Activated T-helper 1 cell treated with anti-CD3 and anti-CD28 coated beads, Interleukin-12 subunit alpha, Interleukin-12 subunit beta, Interleukin-2, Interleukin-4 antibody, amounts not matched to agents 30 ng/mL and 10 ng/mL and 1 ng/mL, durations not matched to agents 14 hours and 24 hours and 36 hours (primary cell): ENCODE measurements around the gene ZDHHC8. TPM values are rescaled to one million over a fixed set of nuclear protein-coding genes. Genes with fewer than 3 reads are reported as not detected.

Experiments
- DNase-seq: peaks from one replicate; pipeline ENCODE4 v3.0.0; 2021; ENCODE audit warnings: low spot score
- H3K27ac Mint-ChIP-seq: one replicate; pipeline ENCODE4 v1.8.0; 2021; ENCODE audit warnings: mild to moderate bottlenecking, mixed read lengths
- H3K27me3 Mint-ChIP-seq: one replicate; pipeline ENCODE4 v1.8.0; 2022; ENCODE audit warnings: mild to moderate bottlenecking, moderate library complexity, mixed read lengths; ENCODE audit not compliant: insufficient read depth
- H3K36me3 Mint-ChIP-seq: one replicate; pipeline ENCODE4 v1.8.0; 2021; ENCODE audit warnings: low read depth, mixed read lengths
- H3K4me1 Mint-ChIP-seq: one replicate; pipeline ENCODE4 v1.8.0; 2021; ENCODE audit warnings: low read depth, mixed read lengths
- H3K4me3 Mint-ChIP-seq: one replicate; pipeline ENCODE4 v1.8.0; 2021; ENCODE audit warnings: mild to moderate bottlenecking, moderate library complexity, mixed read lengths
- H3K9me3 Mint-ChIP-seq: one replicate; pipeline ENCODE4 v1.8.0; 2021; ENCODE audit warnings: mixed read lengths
- intact Hi-C: fragments of 100-400 bp; cut with micrococcal nuclease; formaldehyde crosslinking; loops from one replicate; pipeline ENCODE4 v1.15.1; 2024
- total RNA-seq: library from RNA; stranded (reverse); gene quantifications from 2 replicates; pipeline ENCODE4 v1.2.3, GENCODE V29; 2022

ZDHHC8 gene
- total RNA-seq, 1 donor from 2014 or later, result 83.9 TPM

DNA sequence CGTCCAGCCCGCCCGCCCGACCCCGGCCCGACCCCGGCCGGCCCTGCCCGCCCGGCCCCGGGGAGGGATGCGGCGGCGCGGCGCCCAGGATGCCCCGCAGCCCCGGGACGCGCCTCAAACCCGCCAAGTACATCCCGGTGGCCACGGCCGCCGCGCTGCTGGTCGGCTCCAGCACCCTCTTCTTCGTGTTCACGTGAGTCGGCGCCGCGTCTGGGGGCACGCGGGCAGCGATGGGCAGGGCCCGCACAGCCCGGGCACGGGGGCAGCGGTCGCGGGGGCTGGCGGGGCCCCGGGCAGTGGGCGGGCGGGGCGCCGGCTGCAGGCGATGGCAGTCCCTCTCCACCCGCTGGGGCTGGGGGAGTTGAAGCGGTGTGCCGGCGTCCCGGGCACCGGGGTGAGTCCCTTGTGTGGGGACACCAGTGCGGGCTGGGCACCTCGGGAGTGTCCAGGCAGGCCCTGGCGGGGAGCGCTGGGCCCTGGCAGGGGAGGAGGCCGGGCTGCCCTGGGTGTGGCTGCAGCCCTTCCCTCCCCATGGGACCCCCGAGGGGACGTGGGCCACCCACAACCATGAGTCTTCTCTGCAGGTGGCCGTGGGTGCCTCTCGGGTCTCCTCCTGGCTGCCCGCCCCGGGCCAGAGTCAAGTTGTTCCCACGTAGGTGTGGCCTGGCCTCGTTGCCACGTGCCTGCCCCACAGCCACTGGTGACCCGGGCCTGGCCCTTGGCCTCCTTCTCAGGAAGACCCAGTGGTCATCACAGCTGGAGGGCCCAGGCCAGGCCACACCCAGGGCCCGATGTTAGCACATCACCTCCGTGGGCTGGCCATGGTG, 468 bp downstream of the ZDHHC8 start:
- H3K27me3 Mint-ChIP-seq, result no peaks in the 10 kb centered on the region
- no peak for DNase-seq

DNA sequence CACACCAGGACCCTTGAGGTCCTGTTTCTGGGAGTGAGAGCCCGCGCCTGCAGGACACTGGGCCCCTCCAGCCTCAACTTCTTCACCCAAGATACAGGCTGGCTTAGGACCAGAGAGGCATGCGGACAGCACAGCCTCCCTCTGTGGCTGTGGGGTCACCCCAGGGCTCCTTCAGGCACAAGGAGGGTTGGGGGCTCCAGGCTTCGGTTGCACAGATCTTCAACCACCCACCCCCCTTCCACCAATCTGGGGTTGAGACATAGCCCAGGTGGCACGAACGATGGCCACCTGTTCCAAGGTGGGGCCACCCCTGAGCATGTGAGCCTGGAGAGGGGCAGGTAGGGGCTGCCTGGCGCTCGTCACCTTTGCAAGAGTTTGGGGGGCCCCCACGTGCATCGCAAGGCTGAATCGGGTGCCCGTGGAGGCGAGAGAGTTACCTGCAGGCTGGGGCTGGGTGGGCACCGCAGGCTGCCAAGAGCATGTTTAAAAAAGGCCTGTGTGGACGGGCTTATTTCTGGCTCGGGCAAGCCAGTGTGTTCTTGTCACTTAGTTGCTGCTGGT, 1.2 kb downstream of the ZDHHC8 start:
- intact Hi-C loops, result no loop called here
- no peaks in the 10 kb centered on the region for H3K36me3 Mint-ChIP-seq
- H3K4me3 Mint-ChIP-seq, result peak overlapping the region; percentile 78
- H3K27ac Mint-ChIP-seq, result peak overlapping the region; percentile 7
- no peaks in the 10 kb centered on the region for H3K9me3 Mint-ChIP-seq
- H3K4me1 Mint-ChIP-seq, result peaks cover 10% of the 10 kb centered on the region
- no peaks in the 10 kb centered on the region for H3K27me3 Mint-ChIP-seq
- DNase-seq, result no peak

More for the DNA sequence above, 468 bp downstream of the ZDHHC8 start:
- no peaks in the 10 kb centered on the region for H3K9me3 Mint-ChIP-seq
- intact Hi-C loops, result loop anchor here (1.0 to 2.0 kb wide), 2 partner anchors 15 to 111 kb away; partner anchors contain the start of genes TANGO2 and TRMT2A
- peaks cover 10% of the 10 kb centered on the region for H3K4me1 Mint-ChIP-seq
- peak overlapping the region; percentile 7 for H3K27ac Mint-ChIP-seq
- peak overlapping the region; percentile 78 for H3K4me3 Mint-ChIP-seq
- peaks cover 5% of the 10 kb centered on the region for H3K36me3 Mint-ChIP-seq

DNA sequence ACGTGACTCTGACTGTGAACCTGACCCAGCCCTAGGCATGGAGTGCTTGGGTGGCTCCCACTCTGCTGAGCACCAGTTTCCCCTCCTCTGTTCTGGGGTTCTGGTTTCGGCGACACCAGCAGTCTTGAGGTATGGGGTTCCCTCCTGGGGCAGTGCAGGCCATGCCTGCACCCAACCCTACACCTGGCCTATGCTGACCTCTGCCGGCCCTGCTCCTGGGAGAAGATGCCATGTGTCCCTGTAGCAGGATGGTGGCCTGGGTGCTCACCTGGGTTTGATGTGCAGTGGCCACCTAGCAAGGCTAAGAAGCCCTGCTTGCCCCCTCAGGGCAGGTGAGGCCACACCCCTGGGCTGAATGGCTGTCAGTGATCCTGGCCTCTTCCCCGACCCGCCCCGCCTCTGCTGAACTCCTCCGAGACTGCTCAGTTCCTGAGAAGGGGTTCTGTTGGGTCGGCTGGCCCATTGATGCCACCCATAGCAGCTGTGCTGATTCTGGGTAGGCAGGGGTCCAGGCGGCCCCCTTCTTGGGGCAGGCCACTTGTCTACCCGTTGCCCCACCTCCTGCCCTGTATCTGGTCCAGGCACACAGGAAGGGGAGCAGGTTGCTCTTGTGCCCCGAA, 2.4 kb downstream of the ZDHHC8 start:
- Mint-ChIP-seq H3K36me3 (no peaks in the 10 kb centered on the region), H3K4me3 (peak overlapping the region; percentile 76), H3K27ac (no peak overlapping the region), H3K9me3 (no peaks in the 10 kb centered on the region), H3K4me1 (peaks cover 10% of the 10 kb centered on the region), H3K27me3 (no peaks in the 10 kb centered on the region)
- DNase-seq, result no peak
- intact Hi-C loops, result no loop called here

DNA sequence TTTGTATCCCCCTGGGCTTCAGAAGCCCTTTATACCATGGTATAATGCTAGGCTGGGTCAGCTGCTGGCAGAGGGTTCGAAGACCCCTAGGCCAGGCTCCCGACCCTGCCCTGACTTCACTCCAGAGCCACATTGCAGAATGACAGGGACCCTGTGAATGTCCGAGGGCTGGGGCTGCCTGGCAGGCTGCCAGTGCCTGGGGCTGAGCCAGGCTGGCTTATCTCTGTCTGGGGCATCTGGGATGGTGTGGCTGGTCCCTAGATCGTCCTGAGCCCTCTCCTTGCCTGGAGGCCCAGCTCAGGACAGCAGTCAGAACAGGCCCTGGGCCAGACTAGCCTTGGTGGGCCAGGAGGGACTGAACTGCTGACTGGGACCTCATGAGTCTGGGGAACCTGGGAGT, 3.7 kb downstream of the ZDHHC8 start:
- Mint-ChIP-seq H3K9me3 (no peaks in the 10 kb centered on the region), H3K27ac (no peak overlapping the region), H3K4me3 (no peak overlapping the region), H3K36me3 (no peaks in the 10 kb centered on the region), H3K4me1 (peaks cover 10% of the 10 kb centered on the region), H3K27me3 (no peaks in the 10 kb centered on the region)
- intact Hi-C loops, result no loop called here
- no peak for DNase-seq

DNA sequence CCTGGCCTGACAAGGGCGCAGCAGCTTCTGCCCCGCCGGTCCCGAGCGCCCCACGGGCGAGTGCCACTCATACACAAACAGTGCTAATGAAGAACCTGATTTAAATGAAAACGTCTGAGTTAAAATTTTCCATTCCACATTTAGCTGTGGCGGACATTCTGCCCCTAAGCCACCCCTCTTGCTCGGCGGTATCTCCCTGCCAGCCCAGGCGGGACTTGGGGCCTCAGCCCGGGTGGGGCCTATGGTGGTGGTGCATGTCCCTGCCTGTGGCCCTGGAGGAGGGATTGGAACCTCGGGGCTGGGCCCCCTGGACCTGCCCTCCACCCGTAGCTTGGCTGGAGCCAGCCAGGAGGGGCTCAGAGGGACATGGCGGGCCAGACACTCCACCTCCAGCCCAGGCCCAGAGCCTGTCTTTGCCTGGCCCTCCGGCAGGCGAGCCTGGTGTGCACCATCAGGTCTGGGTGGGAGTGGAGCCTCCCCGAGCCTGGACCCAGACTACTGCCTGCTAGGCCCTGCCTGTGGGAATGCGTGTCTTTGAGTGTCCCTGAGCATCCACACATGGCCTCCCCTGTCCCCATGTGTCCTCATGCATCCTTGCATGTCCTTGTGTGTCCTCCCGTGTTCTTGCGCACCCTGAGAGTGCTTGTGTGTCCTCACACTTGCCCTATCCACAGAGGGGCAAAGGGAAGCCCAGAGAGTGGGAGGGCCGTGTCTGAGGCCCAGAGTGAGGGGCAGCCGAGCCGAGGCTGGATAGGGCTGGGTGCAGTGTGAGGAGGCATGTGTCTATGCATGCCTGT, 4.4 kb downstream of the ZDHHC8 start:
- no peak for DNase-seq
- Mint-ChIP-seq H3K4me3 (no peak overlapping the region), H3K4me1 (peaks cover 10% of the 10 kb centered on the region), H3K27ac (peak overlapping the region; percentile 16), H3K36me3 (no peaks in the 10 kb centered on the region), H3K27me3 (no peaks in the 10 kb centered on the region), H3K9me3 (no peaks in the 10 kb centered on the region)
- intact Hi-C loops, result no loop called here

DNA sequence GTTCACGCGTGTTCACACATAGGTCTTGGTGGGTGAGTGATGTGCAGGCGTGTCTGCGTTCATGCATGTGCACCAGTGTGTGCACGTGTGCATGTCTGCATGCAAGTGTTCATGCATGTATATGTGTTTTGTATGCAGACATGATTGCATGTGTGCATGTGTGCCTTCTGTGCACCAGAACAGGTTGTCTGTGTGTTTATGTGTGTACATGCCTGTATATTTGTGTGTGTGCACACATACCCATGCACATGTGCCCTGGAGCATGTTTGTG, 4.9 kb downstream of the ZDHHC8 start:
- no peaks in the 10 kb centered on the region for H3K27me3 Mint-ChIP-seq
- no peak overlapping the region for H3K27ac Mint-ChIP-seq
- H3K9me3 Mint-ChIP-seq, result no peaks in the 10 kb centered on the region
- DNase-seq, result no peak
- intact Hi-C loops, result no loop called here
- peaks cover 10% of the 10 kb centered on the region for H3K4me1 Mint-ChIP-seq
- H3K36me3 Mint-ChIP-seq, result no peaks in the 10 kb centered on the region
- no peak overlapping the region for H3K4me3 Mint-ChIP-seq

DNA sequence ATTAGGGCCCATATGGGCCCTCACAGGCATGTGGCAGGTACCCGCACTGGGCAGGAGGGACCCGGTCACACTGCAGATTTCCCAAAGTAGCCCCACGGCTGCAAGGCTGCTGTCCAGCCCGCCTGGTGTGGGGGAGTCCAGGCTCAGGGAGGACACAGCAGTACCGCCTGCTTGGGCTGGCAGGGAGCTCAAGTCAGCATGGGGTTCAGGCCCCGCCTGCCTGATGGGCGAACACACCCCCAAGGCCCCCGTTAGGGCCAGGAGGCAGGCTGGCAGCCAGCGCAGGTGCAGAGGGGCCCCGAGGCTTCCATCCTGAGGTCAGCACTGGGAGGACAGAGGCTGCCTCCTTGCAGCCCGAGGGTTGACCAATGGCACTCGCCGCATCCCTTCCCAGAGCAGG, 5.5 kb downstream of the ZDHHC8 start:
- H3K27ac Mint-ChIP-seq, result no peak overlapping the region
- no peaks in the 10 kb centered on the region for H3K9me3 Mint-ChIP-seq
- peaks cover 10% of the 10 kb centered on the region for H3K4me1 Mint-ChIP-seq
- intact Hi-C loops, result no loop called here
- no peak for DNase-seq
- no peaks in the 10 kb centered on the region for H3K36me3 Mint-ChIP-seq
- no peak overlapping the region for H3K4me3 Mint-ChIP-seq
- no peaks in the 10 kb centered on the region for H3K27me3 Mint-ChIP-seq

DNA sequence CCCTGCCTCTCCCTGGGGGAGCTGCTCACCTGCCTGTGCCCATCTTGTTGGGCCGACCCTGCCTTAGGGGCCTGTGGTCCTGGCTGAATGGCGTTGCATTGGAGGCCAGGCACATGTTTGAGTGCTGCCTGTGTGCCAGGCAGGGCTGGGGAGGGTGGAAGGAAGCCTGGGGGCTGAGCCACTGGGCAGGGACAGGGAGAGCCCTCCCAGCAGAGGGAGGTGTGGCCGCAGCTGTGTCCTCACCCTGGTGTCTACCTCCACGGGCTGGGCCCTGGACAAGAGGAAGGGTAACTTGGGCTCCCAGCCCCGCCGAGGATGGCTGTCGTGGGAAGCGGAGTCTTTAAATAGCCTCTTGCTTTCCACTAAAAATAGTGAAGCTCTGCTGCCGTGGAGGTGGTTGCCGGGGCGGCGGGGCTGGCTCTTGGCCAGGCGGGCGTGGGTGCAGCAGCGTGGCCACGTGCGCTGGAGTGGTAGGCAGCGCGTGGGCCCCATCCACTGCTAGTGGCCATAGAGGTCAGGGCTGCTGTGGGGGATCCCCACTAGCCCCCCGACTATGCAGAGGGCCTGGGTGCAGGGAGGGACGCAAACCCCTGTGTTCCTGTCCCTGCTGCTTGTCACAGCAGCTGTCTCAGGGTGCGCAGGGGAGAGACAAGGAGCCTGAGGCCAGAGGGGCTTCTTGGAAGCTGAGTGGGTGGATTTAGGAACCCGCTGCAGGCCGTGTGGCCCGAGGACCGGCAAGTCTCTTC, 6.2 kb downstream of the ZDHHC8 start:
- Mint-ChIP-seq H3K4me3 (no peak overlapping the region), H3K27me3 (no peaks in the 10 kb centered on the region), H3K27ac (peak overlapping the region; percentile 44), H3K36me3 (no peaks in the 10 kb centered on the region), H3K4me1 (peaks cover 7% of the 10 kb centered on the region), H3K9me3 (no peaks in the 10 kb centered on the region)
- DNase-seq, result no peak
- intact Hi-C loops, result no loop called here

DNA sequence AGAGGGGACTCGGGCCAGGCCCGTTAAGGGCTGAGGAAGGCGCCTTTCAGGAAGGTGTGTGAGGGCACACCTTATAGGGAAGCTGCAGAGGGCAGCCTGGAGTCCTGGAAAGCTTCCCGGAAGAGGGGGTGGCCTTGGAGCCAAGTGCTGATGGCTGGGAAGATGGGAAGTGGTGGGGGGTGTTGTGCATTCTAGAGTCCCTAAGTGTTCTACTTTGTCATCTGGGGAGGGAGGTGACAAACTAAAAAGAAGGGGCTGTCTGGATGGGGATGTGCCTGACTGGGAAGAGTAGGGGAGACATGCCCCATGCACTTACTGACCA, 6.8 kb downstream of the ZDHHC8 start:
- H3K4me3 Mint-ChIP-seq, result no peak overlapping the region
- no peak overlapping the region for H3K27ac Mint-ChIP-seq
- H3K27me3 Mint-ChIP-seq, result no peaks in the 10 kb centered on the region
- H3K36me3 Mint-ChIP-seq, result no peaks in the 10 kb centered on the region
- DNase-seq, result no peak
- peaks cover 2% of the 10 kb centered on the region for H3K4me1 Mint-ChIP-seq
- no peaks in the 10 kb centered on the region for H3K9me3 Mint-ChIP-seq
- intact Hi-C loops, result no loop called here

DNA sequence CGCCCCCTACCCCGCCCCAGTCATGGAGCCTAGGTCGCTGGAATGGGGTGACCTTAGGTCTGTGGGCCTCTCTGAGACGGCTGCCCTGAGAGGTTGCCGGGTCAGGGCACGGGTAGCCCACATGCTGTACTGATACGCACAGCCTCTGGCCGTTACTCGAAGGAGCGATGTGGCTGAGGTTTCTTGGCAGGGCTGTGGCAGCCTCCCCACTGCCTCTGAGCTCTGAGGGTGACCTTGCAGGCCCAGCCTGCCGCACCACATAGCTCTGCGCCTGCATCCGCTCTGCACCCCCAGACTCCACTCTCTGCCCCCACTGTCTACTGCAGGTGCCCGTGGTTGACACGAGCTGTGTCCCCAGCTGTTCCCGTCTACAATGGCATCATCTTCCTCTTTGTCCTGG, 7.3 kb downstream of the ZDHHC8 start:
- Mint-ChIP-seq H3K4me1 (no peaks in the 10 kb centered on the region), H3K36me3 (no peaks in the 10 kb centered on the region), H3K27ac (no peak overlapping the region), H3K9me3 (no peaks in the 10 kb centered on the region), H3K4me3 (no peak overlapping the region), H3K27me3 (no peaks in the 10 kb centered on the region)
- intact Hi-C loops, result no loop called here
- DNase-seq, result no peak

DNA sequence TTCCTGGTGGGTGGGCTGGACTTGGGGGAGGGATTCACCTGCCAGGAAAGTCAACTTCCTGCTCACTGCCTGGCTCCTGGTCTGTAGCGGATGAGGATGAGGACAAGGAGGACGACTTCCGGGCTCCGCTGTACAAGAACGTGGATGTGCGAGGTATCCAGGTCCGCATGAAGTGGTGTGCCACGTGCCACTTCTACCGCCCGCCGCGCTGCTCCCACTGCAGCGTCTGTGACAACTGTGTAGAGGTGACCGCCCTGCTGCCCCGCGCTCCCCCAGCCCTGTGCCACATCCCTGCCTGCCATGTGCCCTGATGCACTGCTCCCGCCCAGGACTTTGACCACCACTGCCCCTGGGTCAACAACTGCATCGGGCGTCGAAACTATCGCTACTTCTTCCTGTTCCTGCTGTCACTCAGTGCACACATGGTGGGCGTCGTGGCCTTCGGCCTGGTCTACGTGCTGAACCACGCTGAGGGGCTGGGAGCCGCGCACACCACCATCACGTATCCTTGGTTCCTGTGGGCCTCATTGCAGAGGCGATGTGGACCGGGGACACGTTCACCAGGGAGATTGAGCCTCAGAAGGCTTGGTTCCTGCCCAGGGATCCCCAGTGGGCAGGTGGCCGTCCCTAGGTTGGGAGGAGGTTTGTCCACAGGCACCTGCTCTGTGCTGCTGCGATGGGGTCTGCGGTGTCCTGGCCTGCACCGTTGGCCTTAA, 7.9 kb downstream of the ZDHHC8 start:
- no peak for DNase-seq
- H3K27me3 Mint-ChIP-seq, result no peaks in the 10 kb centered on the region
- no peaks in the 10 kb centered on the region for H3K9me3 Mint-ChIP-seq
- no peak overlapping the region for H3K27ac Mint-ChIP-seq
- no peaks in the 10 kb centered on the region for H3K4me1 Mint-ChIP-seq
- no peak overlapping the region for H3K4me3 Mint-ChIP-seq
- H3K36me3 Mint-ChIP-seq, result no peaks in the 10 kb centered on the region
- intact Hi-C loops, result no loop called here

DNA sequence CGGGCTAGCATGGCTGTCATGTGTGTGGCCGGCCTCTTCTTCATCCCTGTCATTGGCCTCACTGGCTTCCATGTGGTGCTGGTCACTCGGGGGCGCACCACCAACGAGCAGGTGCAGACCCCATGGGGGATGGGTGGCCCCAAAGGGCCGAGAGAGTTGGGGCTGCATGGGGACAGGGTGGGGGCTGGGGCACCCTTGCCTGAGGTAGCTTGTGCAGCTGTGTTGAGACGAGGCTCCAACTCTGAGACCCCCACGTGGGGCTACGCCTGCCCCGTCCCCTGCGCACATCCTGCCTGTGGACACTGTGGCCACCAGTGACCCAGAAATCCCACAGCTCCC, 8.5 kb downstream of the ZDHHC8 start:
- intact Hi-C loops, result no loop called here
- no peak overlapping the region for H3K4me3 Mint-ChIP-seq
- no peaks in the 10 kb centered on the region for H3K27me3 Mint-ChIP-seq
- no peaks in the 10 kb centered on the region for H3K4me1 Mint-ChIP-seq
- H3K36me3 Mint-ChIP-seq, result no peaks in the 10 kb centered on the region
- no peak for DNase-seq
- no peaks in the 10 kb centered on the region for H3K9me3 Mint-ChIP-seq
- H3K27ac Mint-ChIP-seq, result no peak overlapping the region
